ENCODE results near the gene ABO.

GRCh38 chr9:133233681-133234432 is 41.1 kb downstream of the ABO start:
- no peak for TF ChIP-seq CTCF (conservative IDR thresholded peaks at IDR 0.05)
- TF ChIP-seq EZH2 (IDR thresholded peaks at IDR 0.05; ENCODE audit: low read depth): no peak
